Activated CD4-positive, alpha-beta T cell treated with anti-CD3 and anti-CD28 coated beads, Interleukin-2, Interleukin-6, amounts not matched to agents 100 ng/mL and 50 ng/mL, durations not matched to agents 16 hours and 8 hours (primary cell): ENCODE measurements around the gene PARP4.
"Not testable (repeated sequence)": the region's sequence is repeated elsewhere in the genome, so short reads cannot be mapped to it uniquely, and the experiment has no call there.

ENCODE experiments used
- DNase-seq: peaks from one replicate; pipeline ENCODE4 v3.0.0-alpha.2; 2020

Gene PARP4

DNA sequence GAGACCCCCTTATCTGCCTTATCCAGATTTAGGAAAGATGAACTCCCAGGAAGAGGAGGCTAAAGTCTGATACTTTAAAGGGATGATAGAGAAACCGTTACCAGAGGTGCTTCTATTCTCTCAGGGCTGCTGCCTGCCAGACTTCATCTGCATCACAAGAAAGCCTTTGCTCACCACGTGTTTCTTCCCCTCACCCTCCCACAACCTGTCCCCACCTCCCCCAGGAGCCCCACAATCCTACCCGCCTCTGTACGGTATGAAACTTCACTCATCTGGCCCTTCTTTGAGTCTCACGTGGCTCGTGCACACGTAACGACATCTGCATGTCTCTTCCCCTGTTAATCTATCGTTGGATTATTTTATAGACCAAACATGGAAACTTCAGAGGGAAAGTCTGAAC is 67.7 kb downstream of the PARP4 start:
- DNase-seq: not testable (repeated sequence)

DNA sequence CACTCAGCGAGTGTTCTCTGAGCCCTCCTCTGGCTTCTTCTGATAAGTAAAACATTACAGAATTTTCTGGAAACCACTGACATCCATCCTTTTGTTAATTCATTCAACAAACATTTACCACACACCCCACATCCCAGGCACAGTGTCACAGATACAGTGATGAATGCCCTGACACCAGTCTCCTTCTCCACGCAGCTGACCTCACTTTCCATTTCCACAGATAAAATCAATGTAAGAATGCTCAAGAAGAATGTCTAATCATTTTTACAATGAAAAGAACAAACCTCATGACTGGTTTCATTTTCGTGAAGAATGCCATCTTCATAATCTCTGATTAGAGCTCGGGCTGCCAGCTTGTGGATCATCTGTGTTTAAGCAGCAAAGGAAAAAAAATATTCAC is 69.2 kb downstream of the PARP4 start:
- DNase-seq: no peak

DNA sequence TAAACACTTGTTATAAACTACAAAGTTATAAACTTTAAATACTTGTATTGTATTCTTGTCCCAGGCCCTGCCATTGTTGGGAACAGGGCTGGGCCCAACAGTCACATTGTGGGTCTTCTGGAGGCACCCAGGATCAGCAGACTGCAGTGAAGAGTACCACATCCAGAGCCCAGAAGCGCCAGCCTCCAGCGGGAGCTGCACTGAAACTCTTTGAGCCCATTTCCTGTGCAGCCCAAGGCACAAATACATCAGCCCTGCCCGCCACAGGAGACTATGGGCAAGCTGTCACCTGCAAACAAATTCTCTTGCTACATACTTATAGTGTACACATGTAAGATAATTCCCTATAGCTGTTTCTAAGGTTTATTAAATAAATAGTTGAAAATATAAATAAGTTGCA is 86.5 kb downstream of the PARP4 start:
- DNase-seq: not testable (repeated sequence)

- DNase-seq: not testable (repeated sequence)
Measured at GRCh38 chr13:24419668-24420067, 92.9 kb downstream of the PARP4 start.

DNA sequence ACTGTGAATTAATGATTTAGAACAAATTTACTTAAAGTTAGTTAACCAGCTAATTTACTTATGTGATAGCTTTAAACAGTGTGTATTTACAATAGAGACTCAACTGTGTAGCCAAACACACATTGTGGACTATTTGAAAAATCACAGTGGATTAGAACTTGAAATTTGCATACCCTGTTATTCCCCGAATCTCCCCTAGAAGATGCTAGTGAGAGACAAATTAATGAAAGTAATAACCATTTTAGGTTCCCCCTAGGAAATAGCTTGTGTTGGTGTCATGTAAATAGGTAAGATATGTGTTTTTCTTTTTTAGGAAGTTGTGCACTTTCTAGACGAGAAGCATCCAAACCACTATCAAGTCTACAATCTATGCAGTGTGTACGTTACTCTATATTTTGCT is 104.7 kb downstream of the PARP4 start:
- DNase-seq: no peak

DNA sequence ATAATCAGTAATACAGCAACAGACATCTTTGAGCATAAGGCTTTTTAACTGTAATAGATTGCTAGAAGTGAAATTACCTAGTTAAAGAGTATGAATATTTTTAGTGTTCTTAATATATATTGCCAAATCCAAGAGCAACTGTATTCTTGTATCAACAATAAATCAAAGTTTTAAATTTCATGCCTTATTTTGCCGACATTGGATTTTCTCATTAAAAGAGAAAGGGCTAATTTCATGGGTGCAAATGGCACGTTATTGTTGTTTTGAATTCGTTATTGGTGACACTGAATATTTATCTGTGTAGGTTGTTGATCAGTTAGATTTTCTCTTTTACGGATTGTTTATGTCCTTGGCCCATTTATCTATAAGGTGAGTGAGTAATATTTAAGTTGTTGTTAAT is 106.1 kb downstream of the PARP4 start:
- no peak for DNase-seq

- DNase-seq: no peak
Measured at GRCh38 chr13:24396821-24397220, 115.8 kb downstream of the PARP4 start.

DNA sequence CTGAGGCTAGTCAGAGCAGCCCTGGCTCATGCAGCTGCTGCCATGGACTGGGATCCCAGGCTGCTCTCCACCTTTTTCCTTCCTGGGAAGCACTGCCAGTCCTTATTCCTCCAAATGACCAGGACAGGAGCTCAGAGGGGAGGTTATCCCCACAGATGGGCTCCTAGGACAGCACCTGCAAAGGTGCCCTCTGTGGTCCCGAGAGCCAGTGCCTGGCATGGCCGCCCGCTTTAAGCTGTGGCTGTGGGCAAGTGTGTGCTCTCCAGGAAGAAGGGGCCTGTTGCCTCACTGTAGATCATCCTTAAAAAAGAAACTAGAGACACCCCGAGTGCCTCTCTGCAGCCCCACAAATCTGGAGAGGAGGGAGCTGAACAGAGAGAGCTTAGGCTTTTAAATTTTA is 119.6 kb downstream of the PARP4 start:
- DNase-seq: no peak

- DNase-seq: not testable (repeated sequence)
Measured at GRCh38 chr13:24391771-24392683, 120.6 kb downstream of the PARP4 start.

GRCh38 chr13:24390795-24391194 is 121.8 kb downstream of the PARP4 start:
- DNase-seq: not testable (repeated sequence)

- DNase-seq: no peak
Measured at GRCh38 chr13:24389506-24389905, 123.1 kb downstream of the PARP4 start.

GRCh38 chr13:24388743-24389142 is 123.8 kb downstream of the PARP4 start:
- DNase-seq: not testable (repeated sequence)

DNA sequence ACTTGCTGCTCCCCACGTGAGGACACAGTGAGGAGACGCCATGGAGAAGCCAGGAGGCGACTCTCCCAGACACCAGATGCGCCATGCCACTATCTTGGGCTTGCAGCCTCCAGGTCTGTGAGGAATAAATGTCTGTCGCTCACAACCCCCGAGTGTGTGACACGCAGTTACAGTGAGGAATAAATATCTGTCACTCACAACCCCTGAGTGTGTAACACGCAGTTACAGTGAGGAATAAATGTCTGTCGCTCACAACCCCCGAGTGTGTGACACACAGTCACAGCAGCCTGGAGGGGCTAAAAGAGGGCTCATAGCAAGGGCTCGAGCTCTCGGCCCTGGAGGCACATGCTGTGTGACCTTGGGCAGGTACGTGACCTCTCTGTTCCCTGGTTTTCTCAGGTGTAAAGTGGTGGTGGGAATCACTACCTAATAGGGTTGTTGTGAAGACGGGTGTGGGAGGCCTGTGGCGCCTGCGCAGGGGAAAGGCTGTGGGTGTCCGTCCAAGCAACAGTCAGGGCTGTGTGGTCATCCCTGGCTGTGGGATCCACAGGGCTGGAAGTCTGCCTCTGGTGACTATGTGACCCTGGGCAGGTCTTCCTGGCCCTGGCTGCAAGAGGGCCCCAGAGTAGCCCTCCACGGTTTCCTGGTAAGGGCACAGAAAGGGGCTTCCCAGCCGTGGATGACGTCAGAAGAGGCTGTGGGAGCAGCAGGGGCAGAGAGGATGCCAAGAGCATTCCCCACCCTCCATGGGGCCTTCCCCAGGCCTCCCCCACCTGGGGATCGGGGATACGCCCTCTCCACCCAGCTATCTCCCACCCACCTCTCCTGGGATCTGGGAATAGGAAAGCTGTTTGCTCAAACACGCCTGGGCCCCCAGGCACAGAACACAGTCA is 125.5 kb downstream of the PARP4 start:
- no peak for DNase-seq

- DNase-seq: no peak
Measured at GRCh38 chr13:24385902-24386301, 126.7 kb downstream of the PARP4 start.

- DNase-seq: not testable (repeated sequence)
Measured at GRCh38 chr13:24384946-24385345, 127.6 kb downstream of the PARP4 start.

DNA sequence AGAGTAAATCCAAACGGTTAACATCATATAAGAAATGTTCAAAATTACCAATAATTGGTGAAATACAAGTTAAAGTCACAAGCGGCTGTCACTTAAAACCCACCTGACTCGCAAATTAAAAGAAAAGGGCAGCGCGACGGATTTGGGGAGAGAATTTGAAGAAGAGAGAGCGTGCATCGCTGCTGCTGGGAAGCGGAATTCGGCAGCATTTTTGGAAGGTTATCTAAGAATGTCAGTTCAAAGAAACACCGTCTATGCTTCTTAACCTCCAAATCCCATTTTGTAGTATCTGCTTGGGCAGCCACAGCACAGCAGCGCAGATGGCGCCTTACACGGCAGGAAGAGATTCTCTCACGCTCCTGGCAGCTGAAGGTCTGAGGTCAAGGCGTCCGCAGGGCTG is 128.5 kb downstream of the PARP4 start:
- not testable (repeated sequence) for DNase-seq

DNA sequence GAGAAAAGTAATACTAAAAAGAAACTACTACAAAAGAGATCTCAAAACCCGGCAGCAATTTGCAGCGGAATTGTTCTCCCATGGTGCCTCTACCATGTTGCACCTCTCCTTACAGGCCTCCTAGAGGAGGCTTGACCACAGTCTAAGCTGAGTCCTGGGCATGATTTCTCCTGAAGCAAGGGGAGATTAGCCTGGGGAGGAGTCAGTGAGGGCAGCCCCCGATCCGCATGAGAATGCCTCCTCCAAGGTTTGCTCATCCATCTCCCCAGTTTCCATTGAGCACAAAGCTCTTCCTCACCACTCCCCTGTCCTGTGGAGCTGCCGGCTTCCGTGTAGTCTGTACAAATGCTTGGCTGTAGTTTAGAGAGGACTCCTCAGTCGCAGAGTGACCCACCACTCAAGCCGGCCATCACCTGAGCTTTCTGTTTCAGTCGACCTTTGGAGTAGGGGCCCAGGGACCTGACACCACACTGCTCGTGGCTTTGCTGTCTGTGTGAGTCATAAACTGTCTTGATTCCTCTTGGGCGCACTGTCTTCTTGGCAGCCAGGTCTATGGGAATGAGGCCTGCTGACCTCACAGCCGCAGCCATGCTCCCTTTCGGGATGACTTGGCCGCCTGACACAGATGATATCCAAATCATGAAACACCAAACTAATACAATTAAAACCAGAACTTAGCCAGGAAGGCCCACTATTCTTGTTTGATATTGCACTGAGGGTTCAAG is 130.9 kb downstream of the PARP4 start:
- no peak for DNase-seq

- not testable (repeated sequence) for DNase-seq
Measured at GRCh38 chr13:24380881-24381280, 131.7 kb downstream of the PARP4 start.

- not testable (repeated sequence) for DNase-seq
Measured at GRCh38 chr13:24380227-24380626, 132.4 kb downstream of the PARP4 start.

GRCh38 chr13:24371273-24371672 is 141.3 kb downstream of the PARP4 start:
- DNase-seq: not testable (repeated sequence)
